SK-N-SH (cell line): Measurements from ENCODE around the gene UNKL. TPM values are rescaled to one million over a fixed set of nuclear protein-coding genes. Genes with fewer than 3 reads are reported as not detected.

Experiments
- CTCF ChIA-PET: fragments of 300-600, 350-600 bp; formaldehyde crosslinking; extraction: SDS; loops from one replicate; lab custom pipeline; 2021; lab: Yijun Ruan, JAX
- POLR2A ChIA-PET: fragments of 350-600 bp; sonication (Branson Sonifier 250); formaldehyde crosslinking; extraction: SDS; loops from one replicate; lab custom pipeline; 2020; ENCODE audit warnings: antibody characterized with exemption, inconsistent platforms; lab: Yijun Ruan, JAX
- DNase-seq: peaks from one replicate; pipeline ENCODE4 v3.0.0; 2012
- H2AFZ ChIP-seq: fragments of 200-600 bp; sonication (generic); 2 replicates; pipeline ENCODE4 v1.8.1; 2016; ENCODE audit warnings: antibody characterized with exemption, mild to moderate bottlenecking, low read depth
- H3F3A ChIP-seq: fragments of 200-600 bp; sonication (generic); replicated peaks from 2 replicates; pipeline ENCODE3; 2016; ENCODE audit warnings: antibody characterized with exemption, mild to moderate bottlenecking; ENCODE audit not compliant: insufficient read depth
- H3K27ac ChIP-seq, 2 experiments: fragments of 200-500 bp in 1 of 2; fragments of 200-600 bp in 1 of 2; sonication (Bioruptor generic) in 1 of 2; sonication (generic), shearing (Covaris generic) in 1 of 2; 2 replicates each; pipeline versions ENCODE4 v1.5.1 to v1.6.1; 2014 to 2016; ENCODE audit warnings: low read depth in 2 of 2, inconsistent platforms in 1 of 2, low read length in 1 of 2, mild to moderate bottlenecking in 1 of 2, mixed read lengths in 1 of 2
- H3K27me3 ChIP-seq: fragments of 200-600 bp; sonication (generic), shearing (Covaris generic); 2 replicates; pipeline ENCODE4 v1.6.1; 2016; ENCODE audit warnings: mixed run types; ENCODE audit not compliant: insufficient read depth
- H3K36me3 ChIP-seq, 2 experiments: fragments of 200-500 bp in 1 of 2; fragments of 200-600 bp in 1 of 2; sonication (Bioruptor generic) in 1 of 2; sonication (generic) in 1 of 2; replicated peaks in 1 of 2; 2 replicates each; pipeline versions ENCODE3 to v1.5.1; 2014 to 2016; ENCODE audit warnings: low read length in 1 of 2, mild to moderate bottlenecking in 1 of 2; ENCODE audit not compliant: insufficient read depth in 2 of 2, control insufficient read depth in 1 of 2
- H3K4me1 ChIP-seq, 2 experiments: fragments of 200-500 bp in 1 of 2; fragments of 200-600 bp in 1 of 2; sonication (Bioruptor generic) in 1 of 2; sonication (generic), shearing (Covaris generic) in 1 of 2; 2 replicates each; pipeline versions ENCODE4 v1.5.1 to v1.6.1; 2014 to 2016; ENCODE audit warnings: low read depth in 1 of 2, low read length in 1 of 2, mixed run types in 1 of 2; ENCODE audit not compliant: insufficient read depth in 2 of 2, control insufficient read depth in 1 of 2
- H3K4me2 ChIP-seq: fragments of 200-600 bp; sonication (generic), shearing (Covaris generic); 2 replicates; pipeline ENCODE4 v1.6.1; 2017; ENCODE audit warnings: mixed run types
- H3K4me3 ChIP-seq, 2 experiments: fragments of 200-500 bp in 1 of 2; fragments of 200-600 bp in 1 of 2; sonication (Bioruptor generic) in 1 of 2; sonication (generic), shearing (Covaris generic) in 1 of 2; 2 replicates each; pipeline versions ENCODE4 v1.5.1 to v1.8.1; 2014 to 2016; ENCODE audit warnings: low read depth in 2 of 2, inconsistent platforms in 1 of 2, low read length in 1 of 2, mild to moderate bottlenecking in 1 of 2, mixed read lengths in 1 of 2, moderate library complexity in 1 of 2
- H3K79me2 ChIP-seq: fragments of 200-600 bp; sonication (generic); 2 replicates; pipeline ENCODE4 v1.8.1; 2017; ENCODE audit warnings: mild to moderate bottlenecking; ENCODE audit not compliant: insufficient read depth
- H3K9ac ChIP-seq: fragments of 200-600 bp; sonication (generic); 2 replicates; pipeline ENCODE4 v1.6.1; 2017; ENCODE audit warnings: mixed run types
- H3K9me2 ChIP-seq: fragments of 200-600 bp; sonication (generic); 2 replicates; pipeline ENCODE4 v1.6.1; 2017; ENCODE audit warnings: mixed run types
- H3K9me3 ChIP-seq: fragments of 200-600 bp; sonication (generic); 2 replicates; pipeline ENCODE4 v1.6.1; 2017; ENCODE audit warnings: mixed run types, mild to moderate bottlenecking, moderate library complexity
- H4K20me1 ChIP-seq: fragments of 200-600 bp; sonication (generic); 2 replicates; pipeline ENCODE4 v1.6.1; 2017; ENCODE audit warnings: mild to moderate bottlenecking, mixed run types; ENCODE audit not compliant: insufficient read depth
- EP300 ChIP-seq, 2 experiments: IDR thresholded peaks; 2 replicates each; pipeline versions ENCODE4 v1.4.0 to v1.6.1; 2012; ENCODE audit warnings: borderline replicate concordance in 1 of 2, low read depth in 1 of 2, low read length in 1 of 2
- FOXJ3 ChIP-seq: sonication (generic); formaldehyde crosslinking; IDR thresholded peaks from 2 replicates; pipeline ENCODE4 v1.5.1; 2020; ENCODE audit warnings: mild to moderate bottlenecking, missing genetic modification reagents
- GATA2 ChIP-seq: sonication (generic); formaldehyde crosslinking; IDR thresholded peaks from 2 replicates; pipeline ENCODE4 v1.5.0; 2020; ENCODE audit warnings: mild to moderate bottlenecking, missing genetic modification reagents
- MAX ChIP-seq: IDR thresholded peaks from 2 replicates; pipeline ENCODE4 v1.4.0; 2012; ENCODE audit warnings: low read depth
- NRF1 ChIP-seq: IDR thresholded peaks from 2 replicates; pipeline ENCODE4 v1.6.1; 2012; ENCODE audit warnings: low read depth, mild to moderate bottlenecking, low read length
- RAD21 ChIP-seq: IDR thresholded peaks from 2 replicates; pipeline ENCODE4 v1.6.1; 2012; ENCODE audit warnings: mild to moderate bottlenecking, low read length
- REST ChIP-seq: IDR thresholded peaks from 2 replicates; pipeline ENCODE4 v1.6.1; 2012; ENCODE audit warnings: mild to moderate bottlenecking, low read depth, low read length, moderate library complexity
- RXRA ChIP-seq: IDR thresholded peaks from 2 replicates; pipeline ENCODE4 v1.4.0; 2012; ENCODE audit warnings: low read depth, mild to moderate bottlenecking, borderline replicate concordance
- SMC3 ChIP-seq: IDR thresholded peaks from 2 replicates; pipeline ENCODE4 v1.6.1; 2012; ENCODE audit warnings: low read depth, low read length, improper control_type of control experiment
- TAF1 ChIP-seq: IDR thresholded peaks from 2 replicates; pipeline ENCODE4 v1.6.1; 2012; ENCODE audit warnings: low read depth, mild to moderate bottlenecking, low read length, moderate library complexity, borderline replicate concordance
- TEAD4 ChIP-seq: IDR thresholded peaks from 2 replicates; pipeline ENCODE4 v1.4.0; 2012; ENCODE audit warnings: mild to moderate bottlenecking, borderline replicate concordance; ENCODE audit not compliant: insufficient read depth
- USF1 ChIP-seq: IDR thresholded peaks from 2 replicates; pipeline ENCODE4 v1.4.0; 2012; ENCODE audit warnings: low read depth, borderline replicate concordance
- ZBTB33 ChIP-seq: IDR thresholded peaks from 2 replicates; pipeline ENCODE4 v1.4.0; 2012; ENCODE audit warnings: low read depth, borderline replicate concordance
- WGBS: methylation state at CpG from one replicate; pipeline ENCODE4 v1.1.6; 2017; ENCODE audit warnings: low lambda C conversion rate; 5-methylcytosine and 5-hydroxymethylcytosine counted together
- polyA plus RNA-seq, 3 experiments: library from polyadenylated mRNA; depleted of rRNA; stranded (reverse); fragments of >200 nt; gene quantifications; 2 replicates each; pipeline ENCODE4 v1.2.3, GENCODE V29; 2012

Gene UNKL
- polyA plus RNA-seq, 1 of the 3 experiments (the other 2 are of a cell fraction): 16.4 TPM

GRCh38 chr16:1447965-1448364 is 33.5 kb upstream of the UNKL start:
- TF ChIP-seq NRF1 (no peak), GATA2 (CRISPR knock-in tag) (no peak), RXRA (no peak), MAX (no peak), RAD21 (no peak), ZBTB33 (no peak), SMC3 (no peak), FOXJ3 (CRISPR knock-in tag) (no peak)

GRCh38 chr16:1446296-1447080 is 32.0 kb upstream of the UNKL start:
- Histone ChIP-seq H3K79me2 (no peaks in the 10 kb centered on the region), H3K4me1 (no peaks in the 10 kb centered on the region), H3F3A (no peaks in the 10 kb centered on the region), H3K36me3 (peaks cover 0 to 13% of the 10 kb centered on the region in 2 experiments), H4K20me1 (no peaks in the 10 kb centered on the region), H3K27me3 (no peaks in the 10 kb centered on the region), H2AFZ (no peak overlapping the region), H3K9me2 (no peaks in the 10 kb centered on the region), H3K4me2 (no peak overlapping the region), H3K9me3 (no peaks in the 10 kb centered on the region), H3K27ac (no peak overlapping the region), H3K4me3 (no peak overlapping the region), H3K9ac (no peak overlapping the region)
- no peak for DNase-seq
- TF ChIP-seq RXRA (no peak), EP300 (IDR thresholded peaks at IDR 0.05; ENCODE audit: borderline replicate concordance in 1 of 2, low read depth in 1 of 2, low read length in 1 of 2) (no peak), USF1 (no peak), TAF1 (no peak), REST (no peak), TEAD4 (no peak)
- ChIA-PET CTCF (interaction anchor here (1.0 kb wide), 1 partner anchor 16 kb away, joined by 3 read pairs; the partner anchor contains the start of gene PERCC1), POLR2A (no interaction called here)
- WGBS: 97% methylated on average over 11 of the region's 41 CpGs

More at GRCh38 chr16:1447965-1448364, 33.5 kb upstream of the UNKL start:
- H3K4me1 ChIP-seq: no peaks in the 10 kb centered on the region
- no peak overlapping the region for H3K27ac ChIP-seq
- ChIA-PET POLR2A (no interaction called here), CTCF (no interaction called here)
- no peak overlapping the region for H3K9ac ChIP-seq
- H3F3A ChIP-seq: no peaks in the 10 kb centered on the region
- no peak for DNase-seq
- no peak overlapping the region for H3K4me2 ChIP-seq
- H3K4me3 ChIP-seq: no peak overlapping the region
- H3K9me3 ChIP-seq: no peaks in the 10 kb centered on the region
- no peaks in the 10 kb centered on the region for H3K27me3 ChIP-seq
- no peaks in the 10 kb centered on the region for H4K20me1 ChIP-seq
- no peaks in the 10 kb centered on the region for H3K9me2 ChIP-seq
- WGBS: 95% methylated on average over 8 of the region's 11 CpGs
- no peak overlapping the region for H2AFZ ChIP-seq
- H3K36me3 ChIP-seq: peaks cover 0 to 17% of the 10 kb centered on the region in 2 experiments
- H3K79me2 ChIP-seq: no peaks in the 10 kb centered on the region
